ENCODE measurements around the gene ERBB3.

Gene ERBB3

GRCh38 chr12:56151672-56152131 is 71.7 kb downstream of the ERBB3 start:
- H3K4me1 ChIP-seq (ENCODE audit: low read length) = peaks cover 13% of the 10 kb centered on the region

GRCh38 chr12:56152132-56152755 is 72.3 kb downstream of the ERBB3 start, which contains the start of gene MYL6B:
Gene MYL6B (plus strand): TSS chr12:56152587. CDS start chr12:56153919, 1,332 bp downstream.
- Histone ChIP-seq H4K20me1 (ENCODE audit: insufficient read depth, low read length) (no peaks in the 10 kb centered on the region), H3K4me2 (ENCODE audit: low read depth, low read length) (peak within 1 kb of the TSS; percentile 97), H3K9ac (ENCODE audit: low read length) (peak within 1 kb of the TSS; percentile 81), H3F3A (ENCODE audit: insufficient read depth, low read length) (peaks cover 16% of the 10 kb centered on the region), H3K9me2 (replicated peaks; ENCODE audit: insufficient read depth, low read length) (no peaks in the 10 kb centered on the region), H3K79me2 (ENCODE audit: low read length) (peaks cover 13% of the 10 kb centered on the region), H3K4me3 (ENCODE audit: low read length) (peak within 1 kb of the TSS; percentile 67), H3K27me3 (replicated peaks; ENCODE audit: insufficient read depth, low read length) (no peaks in the 10 kb centered on the region), H3K27ac (ENCODE audit: low read length) (peak within 1 kb of the TSS; percentile 80), H3K36me3 (replicated peaks; ENCODE audit: insufficient read depth, low read length) (no peaks in the 10 kb centered on the region), H3K9me3 (replicated peaks; ENCODE audit: insufficient read depth, low read length) (no peaks in the 10 kb centered on the region), H3K4me1 (ENCODE audit: low read length) (peaks cover 15% of the 10 kb centered on the region), H2AFZ (ENCODE audit: low read length) (peak within 1 kb of the TSS; percentile 86)
- TF ChIP-seq CTCF (IDR thresholded peaks at IDR 0.05; ENCODE audit: low read length) = no peak
- no peak for TF ChIP-seq EZH2 (optimal IDR thresholded peaks at IDR 0.05; ENCODE audit: low read depth, low read length)
- TF ChIP-seq EZH2phosphoT487 (IDR thresholded peaks at IDR 0.05; ENCODE audit: low read length) = no peak
- peak; percentile 92 for DNase-seq

More at GRCh38 chr12:56151672-56152131, 71.7 kb downstream of the ERBB3 start:
- H3K4me3 ChIP-seq (ENCODE audit: low read length) = peak overlapping the region; percentile 67
- H3K9me3 ChIP-seq (replicated peaks; ENCODE audit: insufficient read depth, low read length) = no peaks in the 10 kb centered on the region
- DNase-seq = peak; percentile 88
- no peaks in the 10 kb centered on the region for H3K27me3 ChIP-seq (replicated peaks; ENCODE audit: insufficient read depth, low read length)
- no peaks in the 10 kb centered on the region for H4K20me1 ChIP-seq (ENCODE audit: insufficient read depth, low read length)
- H3K9me2 ChIP-seq (replicated peaks; ENCODE audit: insufficient read depth, low read length) = no peaks in the 10 kb centered on the region
- peak overlapping the region; percentile 81 for H3K9ac ChIP-seq (ENCODE audit: low read length)
- peaks cover 12% of the 10 kb centered on the region for H3F3A ChIP-seq (ENCODE audit: insufficient read depth, low read length)
- TF ChIP-seq EZH2 (optimal IDR thresholded peaks at IDR 0.05; ENCODE audit: low read depth, low read length) (no peak), EZH2phosphoT487 (IDR thresholded peaks at IDR 0.05; ENCODE audit: low read length) (no peak), CTCF (IDR thresholded peaks at IDR 0.05; ENCODE audit: low read length) (peak; percentile 68)
- H3K36me3 ChIP-seq (replicated peaks; ENCODE audit: insufficient read depth, low read length) = no peaks in the 10 kb centered on the region
- peak overlapping the region; percentile 86 for H2AFZ ChIP-seq (ENCODE audit: low read length)
- peak overlapping the region; percentile 97 for H3K4me2 ChIP-seq (ENCODE audit: low read depth, low read length)
- H3K79me2 ChIP-seq (ENCODE audit: low read length) = peaks cover 11% of the 10 kb centered on the region
- H3K27ac ChIP-seq (ENCODE audit: low read length) = peak overlapping the region; percentile 80

All from MM.1S (cell line).